Measurements from ENCODE around the gene ZNF3.

Gene ZNF3

GRCh38 chr7:100027197-100027596 is 54.3 kb downstream of the ZNF3 start:
- 0 out of 2 replicates have a peak, but pooled peaks have one; percentile 11 for TF ChIP-seq CREB5 (CRISPR knock-in tag; IDR thresholded peaks at IDR 0.05; ENCODE audit: low read depth)
- TF ChIP-seq SNAI2 (CRISPR knock-in tag; IDR thresholded peaks at IDR 0.05) = no peak

GRCh38 chr7:100024020-100024619 is 57.4 kb downstream of the ZNF3 start:
- TF ChIP-seq PPARA (CRISPR knock-in tag; IDR thresholded peaks at IDR 0.05; ENCODE audit: borderline replicate concordance) (no peak), ZNF70 (CRISPR knock-in tag; IDR thresholded peaks at IDR 0.05) (no peak), ESRRG (CRISPR knock-in tag; IDR thresholded peaks at IDR 0.05) (no peak), PATZ1 (CRISPR knock-in tag; IDR thresholded peaks at IDR 0.05; ENCODE audit: borderline replicate concordance) (no peak), CSDC2 (CRISPR knock-in tag; IDR thresholded peaks at IDR 0.05) (no peak), TSHZ2 (CRISPR knock-in tag; IDR thresholded peaks at IDR 0.05) (no peak), TCF4 (CRISPR knock-in tag; IDR thresholded peaks at IDR 0.05; ENCODE audit: borderline replicate concordance) (no peak), POU6F1 (CRISPR knock-in tag; IDR thresholded peaks at IDR 0.05; ENCODE audit: borderline replicate concordance, low read depth) (no peak), RARB (CRISPR knock-in tag; IDR thresholded peaks at IDR 0.05) (no peak), SNAI2 (CRISPR knock-in tag; IDR thresholded peaks at IDR 0.05) (no peak), TOX (CRISPR knock-in tag; IDR thresholded peaks at IDR 0.05; ENCODE audit: borderline replicate concordance) (no peak), ZC3H10 (CRISPR knock-in tag; IDR thresholded peaks at IDR 0.05) (no peak), BACH2 (CRISPR knock-in tag; IDR thresholded peaks at IDR 0.05; ENCODE audit: borderline replicate concordance) (no peak), ZNF8 (CRISPR knock-in tag; IDR thresholded peaks at IDR 0.05) (no peak), ISL1 (CRISPR knock-in tag; IDR thresholded peaks at IDR 0.05) (no peak)
- no peak for ATAC-seq

More at GRCh38 chr7:100027197-100027596, 54.3 kb downstream of the ZNF3 start:
- ATAC-seq = no peak

GRCh38 chr7:100023526-100023925 is 58.0 kb downstream of the ZNF3 start:
- no peak for ATAC-seq
- TF ChIP-seq CSDC2 (CRISPR knock-in tag; IDR thresholded peaks at IDR 0.05) (no peak), ESRRG (CRISPR knock-in tag; IDR thresholded peaks at IDR 0.05) (no peak), ARNTL (CRISPR knock-in tag; IDR thresholded peaks at IDR 0.05; ENCODE audit: borderline replicate concordance, low read depth) (no peak), TSHZ2 (CRISPR knock-in tag; IDR thresholded peaks at IDR 0.05) (no peak), ZNF70 (CRISPR knock-in tag; IDR thresholded peaks at IDR 0.05) (no peak), ZNF8 (CRISPR knock-in tag; IDR thresholded peaks at IDR 0.05) (no peak), CSRNP3 (CRISPR knock-in tag; IDR thresholded peaks at IDR 0.05) (no peak), ZFP30 (CRISPR knock-in tag; IDR thresholded peaks at IDR 0.05) (no peak), ZNF565 (CRISPR knock-in tag; conservative IDR thresholded peaks at IDR 0.05; ENCODE audit: low read depth) (no peak), RARB (CRISPR knock-in tag; IDR thresholded peaks at IDR 0.05) (no peak), CREB5 (CRISPR knock-in tag; IDR thresholded peaks at IDR 0.05; ENCODE audit: low read depth) (no peak), SNAI2 (CRISPR knock-in tag; IDR thresholded peaks at IDR 0.05) (no peak), BACH2 (CRISPR knock-in tag; IDR thresholded peaks at IDR 0.05; ENCODE audit: borderline replicate concordance) (no peak), ZC3H10 (CRISPR knock-in tag; IDR thresholded peaks at IDR 0.05) (no peak), POU6F1 (CRISPR knock-in tag; IDR thresholded peaks at IDR 0.05; ENCODE audit: borderline replicate concordance, low read depth) (no peak), ISL1 (CRISPR knock-in tag; IDR thresholded peaks at IDR 0.05) (no peak), ZFP3 (CRISPR knock-in tag; IDR thresholded peaks at IDR 0.05) (no peak)

Data from SK-N-SH treated with all-trans-retinoic acid at 6 μM for 48 hours (cell line).